HepG2 (cell line): Measurements from ENCODE around the gene BCL2L2. TPM values are rescaled to one million over a fixed set of nuclear protein-coding genes. Genes with fewer than 3 reads are reported as not detected.

Experiments used
- ARID2 ChIP-seq: sonication (generic); formaldehyde crosslinking; IDR thresholded peaks from 2 replicates; pipeline ENCODE4 v1.8.1; 2022; ENCODE audit warnings: mild to moderate bottlenecking, missing genetic modification reagents, borderline replicate concordance
- ATF7-NPFF ChIP-seq: sonication (generic); formaldehyde crosslinking; IDR thresholded peaks from 2 replicates; pipeline ENCODE4 v1.8.1; 2023; ENCODE audit warnings: mild to moderate bottlenecking, low read depth, missing genetic modification reagents, moderate library complexity
- FLYWCH1 ChIP-seq: sonication (generic); formaldehyde crosslinking; IDR thresholded peaks from 2 replicates; pipeline ENCODE4 v1.8.1; 2023; ENCODE audit warnings: mild to moderate bottlenecking, missing genetic modification reagents
- FOXK1 ChIP-seq: sonication (generic); formaldehyde crosslinking; IDR thresholded peaks from 2 replicates; pipeline ENCODE4 v1.4.0; 2020; ENCODE audit warnings: low read depth, missing genetic modification reagents, borderline replicate concordance
- GLI4 ChIP-seq: sonication (generic); formaldehyde crosslinking; IDR thresholded peaks from 2 replicates; pipeline ENCODE4 v1.5.1; 2020; ENCODE audit warnings: missing genetic modification reagents, mild to moderate bottlenecking, moderate library complexity, borderline replicate concordance
- HHEX ChIP-seq: IDR thresholded peaks from 2 replicates; pipeline ENCODE4 v1.6.1; 2016; ENCODE audit warnings: control low read depth
- HMGA1 ChIP-seq: sonication (generic); formaldehyde crosslinking; conservative IDR thresholded peaks from 2 replicates; pipeline ENCODE4 v1.4.0; 2020; ENCODE audit warnings: missing genetic modification reagents
- MAZ ChIP-seq, 2 experiments: sonication (generic) in 1 of 2; formaldehyde crosslinking in 1 of 2; IDR thresholded peaks; 2 replicates each; pipeline versions ENCODE4 v1.5.0 to v1.6.1; 2012 to 2020; ENCODE audit warnings: low read depth in 2 of 2, mild to moderate bottlenecking in 2 of 2, borderline replicate concordance in 1 of 2, improper control_type of control experiment in 1 of 2, low read length in 1 of 2, missing genetic modification reagents in 1 of 2, moderate library complexity in 1 of 2
- MBNL3 ChIP-seq: fragments of 250-450 bp; sonication (Bioruptor Pico); conservative IDR thresholded peaks from 2 replicates; pipeline ENCODE4 v1.8.0; 2022; ENCODE audit warnings: mild to moderate bottlenecking, inconsistent platforms
- RELA ChIP-seq: sonication (generic); formaldehyde crosslinking; IDR thresholded peaks from 2 replicates; pipeline ENCODE4 v1.4.0; 2020; ENCODE audit warnings: missing genetic modification reagents
- RNF2 ChIP-seq: fragments of 450-650 bp; conservative IDR thresholded peaks from 2 replicates; pipeline ENCODE4 v1.6.1; 2016; ENCODE audit warnings: low read depth
- ZC3H13 ChIP-seq: sonication (generic); formaldehyde crosslinking; IDR thresholded peaks from 2 replicates; pipeline ENCODE4 v1.8.1; 2023; ENCODE audit warnings: mild to moderate bottlenecking, missing genetic modification reagents, moderate library complexity
- ZFP36L2 ChIP-seq: sonication (generic); formaldehyde crosslinking; IDR thresholded peaks from 2 replicates; pipeline ENCODE4 v1.4.0; 2020; ENCODE audit warnings: missing genetic modification reagents
- ZNF138 ChIP-seq: sonication (generic); formaldehyde crosslinking; IDR thresholded peaks from 2 replicates; pipeline ENCODE4 v1.5.0; 2020; ENCODE audit warnings: mild to moderate bottlenecking, low read depth, missing genetic modification reagents
- ZNF292 ChIP-seq: sonication (generic); formaldehyde crosslinking; IDR thresholded peaks from 2 replicates; pipeline ENCODE4 v1.8.1; 2022; ENCODE audit warnings: mild to moderate bottlenecking, low read depth, missing genetic modification reagents, borderline replicate concordance
- ZNF782 ChIP-seq: sonication (generic); formaldehyde crosslinking; IDR thresholded peaks from 2 replicates; pipeline ENCODE4 v1.4.0; 2020; ENCODE audit warnings: missing genetic modification reagents, mild to moderate bottlenecking, borderline replicate concordance
- polyA plus RNA-seq, 8 experiments: library from polyadenylated mRNA; depleted of rRNA in 3 of 8; stranded (reverse) in 7 of 8; unstranded in 1 of 8; fragments of >200 nt; fragmentation: Illumina TruSeq in 4 of 8; extraction: Trizol in 4 of 8; gene quantifications; 2 replicates each; pipeline versions ENCODE4 v1.2.1 to v1.2.3, GENCODE V29; 2011 to 2016; ENCODE audit warnings: low read depth in 4 of 8, missing spikeins in 1 of 8, mixed read lengths in 1 of 8; ENCODE audit not compliant: insufficient read depth in 1 of 8
- total RNA-seq, 5 experiments: library from RNA; depleted of rRNA; stranded (reverse); fragments of >200 nt; fragmentation: Illumina TruSeq; extraction: Trizol; gene quantifications; 2 replicates each; pipeline ENCODE4 v1.2.3, GENCODE V29; 2016; ENCODE audit warnings: low read depth in 1 of 5
- TF ChIP-seq, protein P1 (sequence below): sonication (generic); formaldehyde crosslinking; IDR thresholded peaks from 2 replicates; pipeline ENCODE4 v1.4.0; 2020; ENCODE audit warnings: mild to moderate bottlenecking, missing genetic modification reagents
- TF ChIP-seq, protein P2 (sequence below): sonication (generic); formaldehyde crosslinking; IDR thresholded peaks from 2 replicates; pipeline ENCODE4 v1.4.0; 2020; ENCODE audit warnings: low read depth, missing genetic modification reagents

BCL2L2 gene
- total and polyA plus RNA-seq, 2 of the 13 experiments (the other 11 are each of a cell fraction or from before 2014, with no cell fraction given), result 28.1 to 49.8 TPM

DNA sequence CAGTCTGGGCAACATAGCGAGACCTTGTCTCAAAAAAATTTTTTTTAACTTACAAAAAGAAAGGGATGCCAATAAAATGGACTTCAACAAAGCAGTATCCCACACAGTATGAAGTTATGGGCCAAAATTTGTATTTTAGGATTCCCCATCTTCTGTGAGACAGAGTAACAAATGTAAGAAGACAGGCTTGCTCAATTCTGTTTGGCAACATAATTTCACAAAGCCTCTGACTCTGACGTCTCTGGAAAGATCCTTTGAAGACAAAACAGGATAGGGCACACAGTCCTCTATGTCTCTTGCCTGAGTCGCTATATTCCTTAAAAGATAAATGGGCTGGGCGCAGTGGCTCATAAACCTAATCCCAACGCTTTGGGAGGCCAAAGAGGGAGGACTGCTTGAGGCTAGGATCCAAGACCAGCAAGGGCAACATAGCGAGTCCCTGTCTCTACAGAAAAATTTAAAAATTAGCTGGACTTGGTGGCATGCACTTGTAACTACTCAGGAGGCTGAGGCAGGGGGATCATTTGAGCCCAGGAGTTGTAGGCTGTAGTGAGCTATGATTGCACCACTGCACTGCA is 19.6 kb upstream of the BCL2L2 start (continued):
- TF ChIP-seq, protein P1, sequence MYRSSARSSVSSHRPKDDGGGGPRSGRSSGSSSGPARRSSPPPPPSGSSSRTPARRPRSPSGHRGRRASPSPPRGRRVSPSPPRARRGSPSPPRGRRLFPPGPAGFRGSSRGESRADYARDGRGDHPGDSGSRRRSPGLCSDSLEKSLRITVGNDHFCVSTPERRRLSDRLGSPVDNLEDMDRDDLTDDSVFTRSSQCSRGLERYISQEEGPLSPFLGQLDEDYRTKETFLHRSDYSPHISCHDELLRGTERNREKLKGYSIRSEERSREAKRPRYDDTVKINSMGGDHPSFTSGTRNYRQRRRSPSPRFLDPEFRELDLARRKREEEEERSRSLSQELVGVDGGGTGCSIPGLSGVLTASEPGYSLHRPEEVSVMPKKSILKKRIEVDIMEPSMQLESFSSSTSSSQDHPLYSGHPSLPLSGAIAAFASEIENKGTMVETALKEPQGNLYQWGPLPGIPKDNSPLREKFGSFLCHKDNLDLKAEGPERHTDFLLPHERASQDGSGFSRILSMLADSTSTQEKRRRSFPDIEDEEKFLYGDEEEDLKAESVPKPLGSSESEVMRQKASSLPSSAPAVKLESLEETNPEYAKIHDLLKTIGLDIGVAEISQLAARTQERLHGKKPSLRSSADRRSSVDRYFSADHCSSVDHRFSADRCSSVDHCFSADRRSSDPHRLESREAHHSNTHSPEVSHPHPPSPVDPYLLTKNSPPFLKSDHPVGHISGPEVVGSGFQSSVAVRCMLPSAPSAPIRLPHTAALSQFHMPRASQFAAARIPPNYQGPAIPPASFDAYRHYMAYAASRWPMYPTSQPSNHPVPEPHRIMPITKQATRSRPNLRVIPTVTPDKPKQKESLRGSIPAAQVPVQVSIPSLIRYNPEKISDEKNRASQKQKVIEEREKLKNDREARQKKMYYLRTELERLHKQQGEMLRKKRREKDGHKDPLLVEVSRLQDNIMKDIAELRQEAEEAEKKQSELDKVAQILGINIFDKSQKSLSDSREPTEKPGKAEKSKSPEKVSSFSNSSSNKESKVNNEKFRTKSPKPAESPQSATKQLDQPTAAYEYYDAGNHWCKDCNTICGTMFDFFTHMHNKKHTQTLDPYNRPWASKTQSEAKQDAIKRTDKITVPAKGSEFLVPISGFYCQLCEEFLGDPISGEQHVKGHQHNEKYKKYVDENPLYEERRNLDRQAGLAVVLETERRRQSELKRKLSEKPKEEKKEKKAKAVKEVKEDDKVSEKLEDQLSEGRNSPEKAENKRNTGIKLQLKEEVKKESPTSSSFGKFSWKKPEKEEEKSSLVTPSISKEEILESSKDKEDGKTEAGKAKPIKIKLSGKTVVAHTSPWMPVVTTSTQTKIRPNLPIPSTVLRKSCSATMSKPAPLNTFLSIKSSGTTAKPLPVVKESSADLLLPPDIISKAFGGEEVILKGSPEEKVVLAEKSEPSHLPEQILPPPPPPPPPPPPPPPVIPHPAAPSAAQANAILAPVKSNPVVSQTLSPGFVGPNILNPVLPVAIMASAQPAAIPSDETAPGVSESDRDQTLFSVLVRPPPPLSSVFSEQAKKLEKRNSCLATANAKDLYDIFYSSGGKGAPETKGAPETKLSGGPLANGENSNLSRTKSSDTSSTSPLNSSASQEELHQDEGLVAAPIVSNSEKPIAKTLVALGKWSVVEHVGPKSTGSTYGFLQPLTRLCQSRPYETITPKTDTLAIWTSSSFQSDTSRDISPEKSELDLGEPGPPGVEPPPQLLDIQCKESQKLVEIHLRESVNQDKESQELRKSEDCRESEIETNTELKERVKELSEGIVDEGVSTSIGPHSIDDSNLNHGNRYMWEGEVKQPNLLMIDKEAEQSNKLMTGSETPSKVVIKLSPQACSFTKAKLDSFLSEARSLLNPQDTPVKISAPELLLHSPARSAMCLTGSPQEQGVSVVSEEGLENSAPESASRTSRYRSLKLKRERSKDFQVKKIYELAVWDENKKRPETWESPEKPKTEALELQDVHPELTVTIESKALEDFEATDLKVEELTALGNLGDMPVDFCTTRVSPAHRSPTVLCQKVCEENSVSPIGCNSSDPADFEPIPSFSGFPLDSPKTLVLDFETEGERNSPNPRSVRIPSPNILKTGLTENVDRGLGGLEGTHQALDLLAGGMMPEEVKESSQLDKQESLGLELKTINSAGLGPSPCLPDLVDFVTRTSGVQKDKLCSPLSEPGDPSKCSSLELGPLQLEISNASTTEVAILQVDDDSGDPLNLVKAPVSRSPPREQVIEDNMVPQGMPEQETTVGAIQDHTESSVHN, result no peak
- TF ChIP-seq ZNF782 (CRISPR knock-in tag) (no peak), HMGA1 (CRISPR knock-in tag) (no peak), MAZ (IDR thresholded peaks at IDR 0.05; ENCODE audit: borderline replicate concordance, low read depth, low read length) (no peak), MAZ (CRISPR knock-in tag; IDR thresholded peaks at IDR 0.05; ENCODE audit: low read depth) (no peak), MBNL3 (CRISPR knock-in tag) (0 out of 2 replicates have a peak, but pooled peaks have one; percentile 33), RNF2 (no peak), HHEX (CRISPR knock-in tag) (no peak), FOXK1 (CRISPR knock-in tag) (no peak), ZNF138 (no peak), RELA (CRISPR knock-in tag) (no peak), ZFP36L2 (no peak), ARID2 (CRISPR knock-in tag) (peak; percentile 82; the same call in 1 of the 2 replicates), GLI4 (CRISPR knock-in tag) (no peak), ZNF292 (CRISPR knock-in tag) (no peak), ATF7-NPFF (no peak), FLYWCH1 (CRISPR knock-in tag) (no peak), ZC3H13 (CRISPR knock-in tag) (no peak)
- TF ChIP-seq, protein P2, sequence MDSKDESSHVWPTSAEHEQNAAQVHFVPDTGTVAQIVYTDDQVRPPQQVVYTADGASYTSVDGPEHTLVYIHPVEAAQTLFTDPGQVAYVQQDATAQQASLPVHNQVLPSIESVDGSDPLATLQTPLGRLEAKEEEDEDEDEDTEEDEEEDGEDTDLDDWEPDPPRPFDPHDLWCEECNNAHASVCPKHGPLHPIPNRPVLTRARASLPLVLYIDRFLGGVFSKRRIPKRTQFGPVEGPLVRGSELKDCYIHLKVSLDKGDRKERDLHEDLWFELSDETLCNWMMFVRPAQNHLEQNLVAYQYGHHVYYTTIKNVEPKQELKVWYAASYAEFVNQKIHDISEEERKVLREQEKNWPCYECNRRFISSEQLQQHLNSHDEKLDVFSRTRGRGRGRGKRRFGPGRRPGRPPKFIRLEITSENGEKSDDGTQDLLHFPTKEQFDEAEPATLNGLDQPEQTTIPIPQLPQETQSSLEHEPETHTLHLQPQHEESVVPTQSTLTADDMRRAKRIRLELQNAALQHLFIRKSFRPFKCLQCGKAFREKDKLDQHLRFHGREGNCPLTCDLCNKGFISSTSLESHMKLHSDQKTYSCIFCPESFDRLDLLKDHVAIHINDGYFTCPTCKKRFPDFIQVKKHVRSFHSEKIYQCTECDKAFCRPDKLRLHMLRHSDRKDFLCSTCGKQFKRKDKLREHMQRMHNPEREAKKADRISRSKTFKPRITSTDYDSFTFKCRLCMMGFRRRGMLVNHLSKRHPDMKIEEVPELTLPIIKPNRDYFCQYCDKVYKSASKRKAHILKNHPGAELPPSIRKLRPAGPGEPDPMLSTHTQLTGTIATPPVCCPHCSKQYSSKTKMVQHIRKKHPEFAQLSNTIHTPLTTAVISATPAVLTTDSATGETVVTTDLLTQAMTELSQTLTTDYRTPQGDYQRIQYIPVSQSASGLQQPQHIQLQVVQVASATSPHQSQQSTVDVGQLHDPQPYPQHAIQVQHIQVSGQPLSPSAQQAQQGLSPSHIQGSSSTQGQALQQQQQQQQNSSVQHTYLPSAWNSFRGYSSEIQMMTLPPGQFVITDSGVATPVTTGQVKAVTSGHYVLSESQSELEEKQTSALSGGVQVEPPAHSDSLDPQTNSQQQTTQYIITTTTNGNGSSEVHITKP (CRISPR knock-in tag), result no peak
